ENCODE results near the gene SLC25A42. TPM values are rescaled to one million over a fixed set of nuclear protein-coding genes. Genes with fewer than 3 reads are reported as not detected.
"Not testable (repeated sequence)": the region's sequence is repeated elsewhere in the genome, so short reads cannot be mapped to it uniquely, and the experiment has no call there.

The SLC25A42 gene
- total RNA-seq, 1 experiment from 2014 or later = 5.9 TPM

DNA sequence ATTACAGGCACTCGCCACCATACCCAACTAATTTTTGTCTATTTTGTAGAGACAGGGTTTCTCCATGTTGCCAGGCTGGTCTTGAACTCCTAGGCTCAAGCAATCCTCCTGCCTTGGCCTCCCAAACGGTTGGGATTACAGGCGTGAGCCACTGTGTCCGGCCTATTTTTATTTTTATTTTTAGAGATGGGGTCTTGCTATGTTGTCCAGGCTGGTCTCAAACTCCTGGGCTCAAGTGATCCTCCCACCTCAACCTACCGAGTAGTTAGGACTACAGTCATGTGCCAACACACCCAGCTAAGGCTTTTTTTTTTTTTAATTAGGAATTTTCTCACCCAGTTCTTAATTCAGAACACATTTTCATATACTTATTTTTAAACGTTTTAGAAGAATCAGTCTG, 71.9 kb downstream of the SLC25A42 start:
- DNase-seq (ENCODE audit: low read depth) = not testable (repeated sequence)

DNA sequence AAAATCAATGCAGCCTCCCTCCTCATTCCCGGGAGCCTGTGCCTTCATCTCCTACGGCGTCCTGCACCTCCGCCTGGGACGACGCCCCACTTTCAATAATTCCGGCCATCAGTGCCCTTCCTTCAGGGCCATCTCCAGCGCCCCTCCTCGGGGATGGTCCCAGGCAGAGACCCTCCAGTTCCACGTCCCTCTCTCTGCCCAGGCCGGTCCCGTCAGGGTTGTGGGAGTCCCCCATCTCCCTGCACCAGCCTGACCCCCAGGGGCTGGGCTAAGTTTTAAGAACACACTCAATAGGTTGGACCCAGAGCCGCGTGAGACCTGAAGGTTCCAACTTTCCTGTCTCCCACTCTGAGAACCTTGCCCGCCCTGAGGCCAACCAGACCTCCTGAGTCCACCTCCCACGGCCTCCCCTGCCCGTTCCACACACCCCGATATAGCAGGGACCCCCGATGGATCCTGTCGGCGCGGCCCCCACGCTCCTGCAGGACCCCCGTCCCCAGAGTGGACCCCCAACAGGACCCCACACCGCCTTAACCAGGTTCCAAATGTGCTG, 73.8 kb downstream of the SLC25A42 start:
- DNase-seq (ENCODE audit: low read depth) = no peak

- peak; percentile 99 for DNase-seq (ENCODE audit: low read depth)
Measured at GRCh38 chr19:19138109-19138981, 74.6 kb downstream of the SLC25A42 start, which contains the start of gene TMEM161A. TMEM161A (minus strand) TSS chr19:19138478; CDS start chr19:19138428, 50 bp downstream.

DNA sequence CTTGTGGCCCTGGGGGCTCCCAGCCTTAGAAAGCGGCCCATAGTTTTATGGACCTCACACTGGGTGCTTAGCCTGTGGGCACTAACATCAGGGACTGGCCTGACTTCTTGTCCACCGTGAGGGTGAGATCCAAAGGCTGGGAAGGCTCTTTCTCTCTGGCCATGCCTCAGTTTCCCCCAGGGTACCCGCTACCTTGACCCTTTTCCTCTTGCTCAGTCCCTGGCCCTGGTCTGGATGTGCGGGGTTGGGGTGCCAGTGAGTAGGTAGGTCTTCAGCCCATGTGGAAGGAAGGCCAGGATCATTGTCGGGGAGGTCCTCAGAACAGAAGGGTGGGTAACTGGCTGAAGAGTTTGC, 76.1 kb downstream of the SLC25A42 start:
- DNase-seq (ENCODE audit: low read depth) = no peak

DNA sequence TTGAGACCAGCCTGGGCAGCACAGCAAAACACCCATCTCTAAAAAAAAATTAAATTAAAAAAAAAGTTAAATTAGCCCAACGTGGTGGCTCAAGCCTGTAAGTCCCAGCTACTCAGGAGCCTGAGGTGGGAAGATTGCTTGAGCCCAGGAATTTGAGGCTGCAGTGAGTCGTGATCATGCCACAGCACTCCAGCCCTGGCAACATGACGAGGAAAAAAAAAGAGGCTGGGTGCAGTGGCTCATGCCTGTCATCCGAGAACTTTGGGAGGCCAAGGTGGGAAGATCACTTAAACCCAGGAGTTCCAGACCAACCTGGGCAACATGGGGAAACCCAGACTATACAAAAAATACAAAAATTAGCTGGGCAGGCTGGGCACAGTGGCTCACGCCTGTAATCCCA, 76.7 kb downstream of the SLC25A42 start:
- no peak for DNase-seq (ENCODE audit: low read depth)

GRCh38 chr19:19142347-19142746, 78.6 kb downstream of the SLC25A42 start:
- no peak for DNase-seq (ENCODE audit: low read depth)

DNA sequence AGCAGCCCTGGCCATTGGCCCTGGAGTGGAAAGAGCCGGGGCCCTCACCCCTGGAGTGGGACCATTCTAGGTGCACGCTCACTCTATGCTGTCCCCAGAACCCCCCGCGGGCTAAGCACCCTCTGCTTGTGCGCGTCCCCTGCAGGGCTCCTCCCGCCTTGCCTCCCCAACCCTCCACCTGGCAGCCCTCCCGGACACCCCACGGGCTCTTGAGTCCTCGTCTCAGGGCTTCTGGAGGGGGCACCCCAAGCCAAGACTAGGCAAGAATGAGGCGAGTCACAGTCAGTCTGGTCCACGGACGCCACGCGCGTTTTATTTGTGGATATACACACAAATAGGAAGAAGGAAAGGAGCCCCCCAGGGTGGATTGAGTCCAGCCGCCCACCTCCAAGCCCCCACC, 81.5 kb downstream of the SLC25A42 start:
- DNase-seq (ENCODE audit: low read depth) = no peak

- peak; percentile 48 for DNase-seq (ENCODE audit: low read depth)
Measured at GRCh38 chr19:19145684-19146608, 82.2 kb downstream of the SLC25A42 start.

GRCh38 chr19:19146865-19147264, 83.1 kb downstream of the SLC25A42 start:
- DNase-seq (ENCODE audit: low read depth) = no peak

- no peak for DNase-seq (ENCODE audit: low read depth)
Measured at GRCh38 chr19:19147344-19147743, 83.5 kb downstream of the SLC25A42 start.

- DNase-seq (ENCODE audit: low read depth) = not testable (repeated sequence)
Measured at GRCh38 chr19:19148504-19148903, 84.7 kb downstream of the SLC25A42 start.

DNA sequence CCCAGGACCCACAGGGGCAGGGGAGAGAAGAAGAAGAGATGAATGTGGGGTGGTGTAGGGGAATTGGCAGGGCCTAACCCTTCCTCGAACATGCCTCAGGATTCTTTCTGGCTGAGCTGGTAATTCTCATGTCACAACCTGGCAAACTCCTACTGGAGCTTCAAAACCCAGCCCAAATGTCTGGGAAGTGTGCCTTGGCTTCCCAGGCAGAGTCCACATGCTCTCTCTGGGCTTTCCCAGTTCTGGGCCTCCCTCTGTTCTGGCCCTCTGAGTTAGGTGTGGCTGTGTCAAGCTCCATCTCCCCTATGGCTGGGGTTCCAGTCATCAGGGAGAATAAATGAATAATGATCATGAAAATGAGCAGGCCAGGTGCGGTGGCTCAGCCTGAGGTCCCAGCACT, 85.6 kb downstream of the SLC25A42 start:
- DNase-seq (ENCODE audit: low read depth) = no peak

- no peak for DNase-seq (ENCODE audit: low read depth)
Measured at GRCh38 chr19:19151418-19151817, 87.6 kb downstream of the SLC25A42 start.

- no peak for DNase-seq (ENCODE audit: low read depth)
Measured at GRCh38 chr19:19152668-19153384, 89.0 kb downstream of the SLC25A42 start.

- no peak for DNase-seq (ENCODE audit: low read depth)
Measured at GRCh38 chr19:19154768-19155494, 91.1 kb downstream of the SLC25A42 start.

DNA sequence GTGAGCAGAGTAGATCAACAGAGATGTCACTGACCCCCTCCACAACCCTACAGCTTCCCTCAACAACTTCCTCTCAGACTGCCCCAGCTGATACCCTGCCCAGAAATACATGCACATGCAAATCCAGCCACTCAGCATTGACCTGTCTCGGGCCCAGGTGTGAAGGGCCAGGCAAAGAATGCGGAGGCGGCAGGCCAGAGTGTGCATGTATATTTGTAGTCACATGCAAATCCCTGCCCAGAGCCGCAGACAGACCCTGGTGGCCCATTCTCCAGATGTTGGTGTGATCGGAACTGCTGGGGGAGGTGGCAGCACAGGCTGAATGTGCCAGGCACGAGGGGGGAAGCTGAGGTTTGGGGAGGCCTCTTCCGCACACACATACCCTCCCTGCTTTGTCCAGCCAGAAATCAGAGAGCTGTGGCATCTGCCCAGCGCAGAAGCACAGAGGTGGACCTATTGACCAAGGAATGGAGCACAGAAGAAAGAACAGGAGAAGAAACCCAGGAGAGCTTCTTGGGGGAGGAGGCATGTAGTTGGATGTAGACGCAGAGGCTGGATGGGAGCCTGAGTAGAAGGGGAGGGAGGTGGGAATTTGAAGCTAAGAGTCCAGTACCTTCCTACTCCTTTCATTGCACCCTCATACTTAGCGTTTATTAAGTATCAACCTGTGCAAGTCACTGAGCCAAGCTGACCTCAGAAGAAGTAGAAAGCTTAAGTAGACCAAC, 91.9 kb downstream of the SLC25A42 start:
- no peak for DNase-seq (ENCODE audit: low read depth)

DNA sequence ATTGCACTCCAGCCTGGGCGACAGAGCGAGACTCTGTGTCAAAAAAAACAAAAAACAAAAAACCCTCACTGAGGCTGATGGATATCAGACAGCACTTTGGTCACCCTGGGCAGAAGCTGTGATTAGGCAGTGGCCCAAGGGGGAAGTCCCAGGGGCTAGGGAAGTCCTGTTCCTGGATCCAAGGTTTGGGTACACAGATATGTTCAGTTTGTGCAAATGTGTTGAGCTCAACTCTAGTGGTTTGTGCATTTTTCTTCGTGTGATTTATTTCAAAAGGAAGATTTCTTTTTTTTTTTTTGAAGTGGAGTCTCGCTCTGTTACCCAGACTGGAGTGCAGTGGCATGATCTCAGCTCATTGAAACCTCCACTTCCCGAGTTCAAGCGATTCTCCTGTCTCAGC, 94.0 kb downstream of the SLC25A42 start:
- no peak for DNase-seq (ENCODE audit: low read depth)

GRCh38 chr19:19159534-19159933, 95.7 kb downstream of the SLC25A42 start:
- no peak for DNase-seq (ENCODE audit: low read depth)

- no peak for DNase-seq (ENCODE audit: low read depth)
Measured at GRCh38 chr19:19160461-19161035, 96.8 kb downstream of the SLC25A42 start.

GRCh38 chr19:19162495-19162894, 98.7 kb downstream of the SLC25A42 start:
- no peak for DNase-seq (ENCODE audit: low read depth)
